Neutrophil (primary cell): Measurements from ENCODE around the gene LGMN.

Source experiments
- H3K27ac ChIP-seq: fragments of 200-600 bp; sonication (generic); 2 replicates; pipeline ENCODE4 v1.5.1; 2016; ENCODE audit warnings: mild to moderate bottlenecking, moderate library complexity
- H3K27me3 ChIP-seq: fragments of 200-600 bp; sonication (generic); 2 replicates; pipeline ENCODE4 v1.6.0; 2016; ENCODE audit warnings: mild to moderate bottlenecking
- H3K36me3 ChIP-seq: fragments of 200-600 bp; sonication (generic); 2 replicates; pipeline ENCODE4 v1.5.1; 2017
- H3K4me1 ChIP-seq, 2 experiments: fragments of 200-600 bp in 1 of 2; sonication (generic) in 1 of 2; 1 replicate in 1 of 2; 2 replicates in 1 of 2; pipeline versions ENCODE4 v1.5.1 to v1.6.1; 2013 to 2016; ENCODE audit warnings: low read depth in 1 of 2, low read length in 1 of 2, mild to moderate bottlenecking in 1 of 2, moderate library complexity in 1 of 2; ENCODE audit not compliant: control insufficient read depth in 1 of 2, insufficient read depth in 1 of 2
- H3K4me3 ChIP-seq, 2 experiments: fragments of 200-600 bp in 1 of 2; sonication (generic) in 1 of 2; 1 replicate in 1 of 2; 2 replicates in 1 of 2; pipeline ENCODE4 v1.5.1; 2013 to 2016; ENCODE audit warnings: low read depth in 1 of 2, low read length in 1 of 2, mild to moderate bottlenecking in 1 of 2, moderate library complexity in 1 of 2
- H3K9me3 ChIP-seq: fragments of 200-600 bp; sonication (generic); 2 replicates; pipeline ENCODE4 v1.5.1; 2016
- TF ChIP-seq, protein P1 (sequence below): fragments of 200-600 bp; sonication (generic); IDR thresholded peaks from 2 replicates; pipeline ENCODE4 v1.5.1; 2016; ENCODE audit warnings: antibody characterized with exemption

The LGMN gene

DNA sequence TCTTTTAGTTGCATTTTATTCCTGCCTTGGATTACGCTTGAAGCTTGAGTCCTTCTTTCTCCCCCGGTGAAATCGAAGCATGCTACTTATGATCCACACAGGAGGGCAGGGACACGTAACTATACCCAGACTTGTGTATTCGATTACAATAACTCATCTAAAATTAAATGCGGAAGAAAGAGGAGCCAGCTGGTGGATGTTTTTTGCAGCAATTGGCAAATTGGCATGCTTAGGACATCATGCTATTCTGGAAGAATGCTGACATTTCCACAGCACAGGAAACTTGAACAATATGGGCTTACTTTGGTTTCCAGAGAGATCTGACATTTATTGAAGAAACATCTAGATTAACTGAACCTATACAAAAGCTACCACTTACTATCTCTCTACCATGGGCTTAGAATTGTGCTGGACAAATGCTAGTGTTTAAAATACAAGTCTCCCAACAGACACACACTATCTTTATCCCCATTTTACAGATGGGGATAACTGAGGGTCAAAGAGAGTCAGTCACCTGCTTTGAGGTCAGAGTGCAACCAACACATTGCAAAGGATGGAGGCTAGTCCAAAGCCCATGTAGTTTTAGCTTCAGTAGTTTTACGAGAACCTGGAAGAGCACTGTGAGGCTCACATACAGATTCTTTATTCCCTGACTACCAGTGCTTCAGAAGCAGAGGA lies 36.3 kb downstream of the LGMN start:
- Histone ChIP-seq H3K27me3 (no peaks in the 10 kb centered on the region), H3K36me3 (no peaks in the 10 kb centered on the region), H3K9me3 (no peaks in the 10 kb centered on the region), H3K4me3 (no peak overlapping the region), H3K4me1 (no peaks in the 10 kb centered on the region), H3K27ac (no peak overlapping the region)
- TF ChIP-seq, protein P1, sequence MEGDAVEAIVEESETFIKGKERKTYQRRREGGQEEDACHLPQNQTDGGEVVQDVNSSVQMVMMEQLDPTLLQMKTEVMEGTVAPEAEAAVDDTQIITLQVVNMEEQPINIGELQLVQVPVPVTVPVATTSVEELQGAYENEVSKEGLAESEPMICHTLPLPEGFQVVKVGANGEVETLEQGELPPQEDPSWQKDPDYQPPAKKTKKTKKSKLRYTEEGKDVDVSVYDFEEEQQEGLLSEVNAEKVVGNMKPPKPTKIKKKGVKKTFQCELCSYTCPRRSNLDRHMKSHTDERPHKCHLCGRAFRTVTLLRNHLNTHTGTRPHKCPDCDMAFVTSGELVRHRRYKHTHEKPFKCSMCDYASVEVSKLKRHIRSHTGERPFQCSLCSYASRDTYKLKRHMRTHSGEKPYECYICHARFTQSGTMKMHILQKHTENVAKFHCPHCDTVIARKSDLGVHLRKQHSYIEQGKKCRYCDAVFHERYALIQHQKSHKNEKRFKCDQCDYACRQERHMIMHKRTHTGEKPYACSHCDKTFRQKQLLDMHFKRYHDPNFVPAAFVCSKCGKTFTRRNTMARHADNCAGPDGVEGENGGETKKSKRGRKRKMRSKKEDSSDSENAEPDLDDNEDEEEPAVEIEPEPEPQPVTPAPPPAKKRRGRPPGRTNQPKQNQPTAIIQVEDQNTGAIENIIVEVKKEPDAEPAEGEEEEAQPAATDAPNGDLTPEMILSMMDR: no peak

DNA sequence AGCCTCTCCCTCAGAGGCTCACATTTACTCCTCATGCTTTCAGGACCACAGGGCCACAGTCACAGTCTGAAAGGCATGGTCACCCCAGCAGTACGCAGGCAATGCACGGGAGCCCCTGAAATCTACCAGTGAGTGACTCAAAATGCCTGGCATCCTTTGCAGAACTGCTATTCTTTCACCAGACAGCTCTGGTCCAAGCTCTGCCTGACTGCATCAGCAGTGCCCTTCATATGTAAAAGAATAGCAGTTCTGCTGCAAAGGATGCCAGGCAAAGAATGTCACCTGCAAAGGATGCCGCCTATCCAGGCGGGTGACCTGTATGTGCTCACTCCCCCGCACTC lies 38.5 kb downstream of the LGMN start:
- Histone ChIP-seq H3K4me1 (peaks cover 2% of the 10 kb centered on the region in 2 experiments), H3K4me3 (no peak overlapping the region), H3K27me3 (no peaks in the 10 kb centered on the region), H3K9me3 (no peaks in the 10 kb centered on the region), H3K36me3 (no peaks in the 10 kb centered on the region), H3K27ac (no peak overlapping the region)
- TF ChIP-seq, protein P1: no peak

DNA sequence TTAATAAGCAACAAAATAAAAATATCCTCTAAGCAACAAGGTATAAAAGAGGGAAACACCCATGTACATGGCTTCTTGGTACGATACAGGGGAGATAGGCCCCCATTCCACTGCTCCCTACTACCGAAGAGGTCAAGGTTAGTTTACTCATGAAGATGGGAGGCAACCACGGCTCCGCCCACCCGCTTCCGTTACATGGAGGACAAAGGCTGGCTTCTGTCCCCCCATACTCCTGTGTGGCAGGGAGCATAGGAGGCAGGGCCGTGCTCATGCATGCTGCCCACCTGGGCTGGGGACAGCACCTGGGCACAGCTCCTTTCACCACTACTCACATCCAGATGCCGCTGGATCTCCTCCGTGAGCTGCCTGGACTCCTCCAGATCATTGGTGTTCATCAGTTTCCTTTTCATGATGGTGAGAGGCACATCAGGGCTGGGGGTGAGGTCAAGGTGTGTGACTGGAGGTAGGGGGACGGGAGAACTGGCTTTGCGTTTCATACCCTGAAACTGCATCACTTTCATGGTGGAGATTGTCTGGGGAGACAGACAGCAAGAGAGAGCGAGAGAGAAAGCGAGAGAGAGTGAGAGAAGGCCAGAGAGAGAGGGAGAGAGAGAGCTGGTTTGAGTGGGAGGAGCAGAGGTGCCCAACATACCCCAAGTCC lies 39.0 kb downstream of the LGMN start:
- H3K27me3 ChIP-seq: no peaks in the 10 kb centered on the region
- H3K4me1 ChIP-seq: peaks cover 7% of the 10 kb centered on the region in 2 experiments
- no peaks in the 10 kb centered on the region for H3K9me3 ChIP-seq
- TF ChIP-seq, protein P1: no peak
- no peak overlapping the region for H3K27ac ChIP-seq
- H3K36me3 ChIP-seq: no peaks in the 10 kb centered on the region
- H3K4me3 ChIP-seq: no peak overlapping the region

DNA sequence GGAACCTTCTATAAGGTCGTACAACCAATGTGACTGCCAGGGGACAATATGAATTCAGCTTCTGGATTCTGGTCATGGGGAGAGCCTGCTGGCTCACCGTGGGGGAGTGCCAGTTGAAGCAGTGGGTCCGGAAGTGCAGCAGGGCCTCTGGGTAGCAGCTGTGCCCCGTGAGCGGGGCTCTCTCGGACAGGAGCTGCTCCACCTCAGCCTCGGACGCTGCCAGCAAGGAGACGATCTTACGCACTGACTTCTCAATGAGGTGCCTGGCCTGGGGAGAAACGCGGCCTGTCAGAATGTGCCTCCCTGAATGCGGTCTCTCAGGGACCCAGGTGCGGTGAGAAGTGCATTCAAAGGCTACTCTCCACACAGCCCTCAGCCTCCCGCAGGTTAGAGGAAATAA lies 42.0 kb downstream of the LGMN start:
- TF ChIP-seq, protein P1: no peak

DNA sequence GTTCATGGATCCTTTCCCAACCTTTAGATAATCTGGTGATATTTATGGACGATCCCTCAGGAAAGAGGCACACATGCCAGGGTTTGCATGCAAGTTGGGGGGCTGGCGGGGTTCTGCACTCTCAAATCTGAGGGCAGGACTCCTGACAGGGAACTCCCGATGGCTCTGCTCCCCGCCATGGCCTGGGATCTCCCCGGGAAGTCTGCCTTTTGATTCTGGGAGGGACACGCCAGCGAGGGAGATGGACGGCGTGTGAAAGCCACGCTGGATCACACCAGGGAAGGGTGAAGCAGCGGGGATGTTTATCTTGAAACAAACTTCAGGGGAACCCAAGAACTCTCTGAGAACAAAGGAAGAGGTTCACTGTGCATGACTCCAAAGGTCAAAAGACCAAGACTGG lies 43.6 kb downstream of the LGMN start:
- no peaks in the 10 kb centered on the region for H3K27me3 ChIP-seq
- TF ChIP-seq, protein P1: no peak
- H3K27ac ChIP-seq: peak overlapping the region; percentile 73
- no peaks in the 10 kb centered on the region for H3K9me3 ChIP-seq
- H3K36me3 ChIP-seq: no peaks in the 10 kb centered on the region
- H3K4me1 ChIP-seq: peaks cover 26 to 27% of the 10 kb centered on the region in 2 experiments
- peak overlapping the region in 1 of 2 experiments; percentile 3 for H3K4me3 ChIP-seq

More for the DNA sequence above, 42.0 kb downstream of the LGMN start:
- Histone ChIP-seq H3K36me3 (no peaks in the 10 kb centered on the region), H3K4me1 (peaks cover 26 to 27% of the 10 kb centered on the region in 2 experiments), H3K27me3 (no peaks in the 10 kb centered on the region), H3K4me3 (no peak overlapping the region), H3K27ac (no peak overlapping the region), H3K9me3 (no peaks in the 10 kb centered on the region)
